Osteoblast (primary cell): ENCODE measurements around the gene LCK. TPM values are rescaled to one million over a fixed set of nuclear protein-coding genes. Genes with fewer than 3 reads are reported as not detected.
A peak's percentile ranks its signal among the peaks of the same experiment; 100 is the strongest.

Experiments used
- DNase-seq: peaks from one replicate; pipeline ENCODE4 v3.0.0; 2011; ENCODE audit warnings: low spot score, mixed read lengths; ENCODE audit not compliant: insufficient read length; ENCODE audit errors: missing footprints
- H2AFZ ChIP-seq: 2 replicates; pipeline ENCODE4 v1.6.0; 2011; ENCODE audit warnings: mild to moderate bottlenecking, low read length
- H3K27ac ChIP-seq: 2 replicates; pipeline ENCODE4 v1.5.1; 2011; ENCODE audit warnings: mild to moderate bottlenecking, low read depth, low read length, moderate library complexity
- H3K27me3 ChIP-seq: 2 replicates; pipeline ENCODE4 v1.6.0; 2012; ENCODE audit warnings: mild to moderate bottlenecking, control low read depth, inconsistent platforms, low read length, moderate library complexity; ENCODE audit not compliant: insufficient read depth
- H3K36me3 ChIP-seq: 2 replicates; pipeline ENCODE4 v1.5.1; 2011; ENCODE audit warnings: mild to moderate bottlenecking, low read length, control low read depth, moderate library complexity; ENCODE audit not compliant: insufficient read depth
- H3K4me1 ChIP-seq: 2 replicates; pipeline ENCODE4 v1.5.1; 2011; ENCODE audit warnings: mild to moderate bottlenecking, low read length, control low read depth, moderate library complexity; ENCODE audit not compliant: insufficient read depth
- H3K4me2 ChIP-seq: 2 replicates; pipeline ENCODE4 v1.6.0; 2011; ENCODE audit warnings: mild to moderate bottlenecking, low read length; ENCODE audit not compliant: insufficient read depth
- H3K4me3 ChIP-seq: fragments of 200-600 bp; sonication (generic); 3 replicates; pipeline ENCODE4 v1.5.1; 2012; ENCODE audit warnings: mild to moderate bottlenecking, low read length, inconsistent platforms; ENCODE audit not compliant: insufficient read depth
- H3K79me2 ChIP-seq: 2 replicates; pipeline ENCODE4 v1.6.0; 2012; ENCODE audit warnings: mild to moderate bottlenecking, low read length, control low read depth, inconsistent platforms; ENCODE audit not compliant: insufficient read depth
- H3K9me3 ChIP-seq: 2 replicates; pipeline ENCODE4 v1.5.1; 2011; ENCODE audit warnings: low read depth, low read length, control low read depth
- H4K20me1 ChIP-seq: 2 replicates; pipeline ENCODE4 v1.6.0; 2012; ENCODE audit warnings: mild to moderate bottlenecking, low read length, control low read depth; ENCODE audit not compliant: insufficient read depth
- total RNA-seq: library from RNA; depleted of rRNA; stranded (reverse); fragments of >200 nt; gene quantifications from 2 replicates; pipeline ENCODE4 v1.2.3, GENCODE V29; 2012
- TF ChIP-seq, protein P1 (sequence below): IDR thresholded peaks from 2 replicates; pipeline ENCODE4 v1.5.1; 2011; ENCODE audit warnings: mild to moderate bottlenecking, low read depth, low read length, moderate library complexity; ENCODE audit errors: extremely low read depth

LCK gene
- total RNA-seq, 1 donor, result not detected

DNA sequence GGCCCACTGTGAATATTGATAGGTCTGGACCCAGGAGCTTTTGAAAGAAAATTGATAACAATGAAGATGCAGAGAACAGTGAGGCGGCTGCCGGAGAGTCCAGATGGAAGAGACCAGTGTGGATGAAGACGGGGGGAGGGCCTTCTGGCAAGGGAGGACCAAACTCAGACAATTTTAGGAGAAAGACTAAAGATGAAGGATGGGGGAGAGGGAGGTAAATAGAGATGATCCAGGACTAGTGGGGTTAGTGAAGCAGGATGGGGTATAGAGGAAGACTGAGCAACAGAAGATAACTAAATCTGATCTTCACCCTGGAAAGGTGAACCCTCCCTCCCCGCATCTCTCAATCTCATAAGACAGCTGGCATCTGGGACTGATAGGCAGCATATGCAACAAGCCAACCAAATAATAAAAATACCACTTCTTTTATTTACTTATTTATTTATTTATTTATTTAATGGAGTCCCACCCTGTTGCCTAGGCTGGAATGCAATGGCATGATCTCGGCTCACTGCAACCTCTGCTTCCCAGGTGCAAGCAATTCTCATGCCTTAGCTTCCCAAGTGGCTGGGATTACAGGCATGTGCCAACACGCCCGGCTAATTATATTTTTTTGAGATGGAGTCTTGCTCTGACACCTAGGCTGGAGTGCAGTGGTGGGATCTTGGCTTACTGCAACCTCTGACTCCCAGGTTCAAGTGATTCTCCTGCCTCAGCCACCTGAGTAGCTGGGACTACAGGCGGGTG, 18.3 kb upstream of the LCK start:
- H2AFZ ChIP-seq, result no peak overlapping the region
- H3K9me3 ChIP-seq, result no peaks in the 10 kb centered on the region
- DNase-seq, result no peak
- peaks cover 38% of the 10 kb centered on the region for H3K36me3 ChIP-seq
- H3K27me3 ChIP-seq, result no peaks in the 10 kb centered on the region
- no peak overlapping the region for H3K4me3 ChIP-seq
- peaks cover 20% of the 10 kb centered on the region for H3K4me1 ChIP-seq
- TF ChIP-seq, protein P1, sequence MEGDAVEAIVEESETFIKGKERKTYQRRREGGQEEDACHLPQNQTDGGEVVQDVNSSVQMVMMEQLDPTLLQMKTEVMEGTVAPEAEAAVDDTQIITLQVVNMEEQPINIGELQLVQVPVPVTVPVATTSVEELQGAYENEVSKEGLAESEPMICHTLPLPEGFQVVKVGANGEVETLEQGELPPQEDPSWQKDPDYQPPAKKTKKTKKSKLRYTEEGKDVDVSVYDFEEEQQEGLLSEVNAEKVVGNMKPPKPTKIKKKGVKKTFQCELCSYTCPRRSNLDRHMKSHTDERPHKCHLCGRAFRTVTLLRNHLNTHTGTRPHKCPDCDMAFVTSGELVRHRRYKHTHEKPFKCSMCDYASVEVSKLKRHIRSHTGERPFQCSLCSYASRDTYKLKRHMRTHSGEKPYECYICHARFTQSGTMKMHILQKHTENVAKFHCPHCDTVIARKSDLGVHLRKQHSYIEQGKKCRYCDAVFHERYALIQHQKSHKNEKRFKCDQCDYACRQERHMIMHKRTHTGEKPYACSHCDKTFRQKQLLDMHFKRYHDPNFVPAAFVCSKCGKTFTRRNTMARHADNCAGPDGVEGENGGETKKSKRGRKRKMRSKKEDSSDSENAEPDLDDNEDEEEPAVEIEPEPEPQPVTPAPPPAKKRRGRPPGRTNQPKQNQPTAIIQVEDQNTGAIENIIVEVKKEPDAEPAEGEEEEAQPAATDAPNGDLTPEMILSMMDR, result no peak
- no peak overlapping the region for H3K4me2 ChIP-seq
- no peaks in the 10 kb centered on the region for H4K20me1 ChIP-seq
- no peaks in the 10 kb centered on the region for H3K79me2 ChIP-seq
- no peak overlapping the region for H3K27ac ChIP-seq

DNA sequence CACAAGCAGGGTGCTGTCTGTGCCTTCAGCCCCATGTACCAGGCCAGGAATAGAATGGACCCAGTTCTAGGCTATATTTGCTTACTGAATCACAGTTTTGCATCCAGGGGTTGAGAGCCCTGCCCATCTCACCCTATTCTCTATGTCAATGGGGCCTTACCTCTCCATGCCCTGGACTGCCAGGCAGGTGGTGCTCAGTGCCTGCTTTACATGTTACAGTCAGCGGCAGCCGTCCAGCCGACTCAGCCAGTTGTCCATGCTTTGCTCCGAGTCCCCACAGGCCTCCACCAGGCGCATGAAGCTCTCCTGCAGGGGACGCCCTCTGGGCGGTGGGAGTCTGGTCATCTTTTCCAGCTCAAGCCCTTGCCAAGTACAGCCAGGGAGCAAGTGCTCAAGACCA, 16.3 kb upstream of the LCK start:
- Histone ChIP-seq H3K4me3 (no peak overlapping the region), H4K20me1 (no peaks in the 10 kb centered on the region), H3K4me2 (no peak overlapping the region), H2AFZ (no peak overlapping the region), H3K36me3 (peaks cover 22% of the 10 kb centered on the region), H3K27me3 (no peaks in the 10 kb centered on the region), H3K79me2 (no peaks in the 10 kb centered on the region), H3K27ac (peak overlapping the region; percentile 95), H3K9me3 (no peaks in the 10 kb centered on the region), H3K4me1 (peaks cover 20% of the 10 kb centered on the region)
- DNase-seq, result no peak
- TF ChIP-seq, protein P1, result no peak

DNA sequence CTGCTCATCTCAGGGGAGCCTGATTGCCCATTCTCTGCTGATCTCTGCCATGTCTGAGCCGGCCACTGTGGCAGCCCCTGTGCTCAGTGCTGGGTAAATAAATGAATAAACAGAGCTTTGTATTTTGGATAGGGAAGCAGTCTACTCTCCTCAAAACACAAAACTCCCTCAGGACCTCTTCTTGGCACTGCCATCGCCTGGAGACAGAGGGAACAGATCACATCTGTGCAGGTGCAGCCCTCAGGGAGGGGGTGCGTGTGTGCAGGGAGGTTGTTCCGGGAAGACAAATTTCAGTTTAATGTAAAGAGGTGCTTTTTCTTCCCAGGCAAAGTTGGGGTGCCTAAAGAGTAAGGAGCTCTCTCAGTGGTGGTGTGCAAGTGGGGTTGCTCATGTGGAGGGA, 11.7 kb upstream of the LCK start:
- no peak overlapping the region for H2AFZ ChIP-seq
- H3K36me3 ChIP-seq, result no peaks in the 10 kb centered on the region
- peaks cover 27% of the 10 kb centered on the region for H3K4me1 ChIP-seq
- H4K20me1 ChIP-seq, result no peaks in the 10 kb centered on the region
- no peak for DNase-seq
- H3K27ac ChIP-seq, result no peak overlapping the region
- no peaks in the 10 kb centered on the region for H3K79me2 ChIP-seq
- no peaks in the 10 kb centered on the region for H3K9me3 ChIP-seq
- H3K4me2 ChIP-seq, result no peak overlapping the region
- TF ChIP-seq, protein P1, result no peak
- no peak overlapping the region for H3K4me3 ChIP-seq
- H3K27me3 ChIP-seq, result no peaks in the 10 kb centered on the region

DNA sequence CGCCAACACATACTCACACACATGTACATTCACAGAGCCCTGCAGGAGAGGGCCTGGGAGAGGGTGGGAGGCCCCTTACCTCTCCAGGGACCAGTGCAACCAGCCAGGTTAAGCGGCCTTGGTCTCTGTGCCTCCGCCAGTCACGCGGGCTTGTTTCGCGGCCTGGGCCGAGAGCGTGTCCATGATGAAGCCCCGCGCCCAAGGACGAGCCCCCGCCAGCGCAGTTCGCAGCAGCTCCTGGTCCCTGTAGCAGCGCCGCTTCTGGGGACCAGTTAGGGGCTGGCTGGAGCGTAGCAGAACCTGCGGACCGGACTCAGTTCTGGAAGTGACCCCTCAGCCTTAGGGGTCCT, 11.3 kb upstream of the LCK start:
- H3K4me1 ChIP-seq, result peaks cover 27% of the 10 kb centered on the region
- H3K9me3 ChIP-seq, result no peaks in the 10 kb centered on the region
- no peaks in the 10 kb centered on the region for H3K27me3 ChIP-seq
- no peak overlapping the region for H3K27ac ChIP-seq
- H3K79me2 ChIP-seq, result no peaks in the 10 kb centered on the region
- peak overlapping the region; percentile 92 for H2AFZ ChIP-seq
- TF ChIP-seq, protein P1, result no peak
- H4K20me1 ChIP-seq, result no peaks in the 10 kb centered on the region
- H3K36me3 ChIP-seq, result no peaks in the 10 kb centered on the region
- H3K4me3 ChIP-seq, result peak overlapping the region; percentile 81
- DNase-seq, result no peak
- H3K4me2 ChIP-seq, result peak overlapping the region; percentile 94
